ENCODE results near the gene ETV6. TPM values are rescaled to one million over a fixed set of nuclear protein-coding genes. Genes with fewer than 3 reads are reported as not detected.

ETV6 gene
- total RNA-seq, 1 donor from 2014 or later = 72.7 TPM

DNA sequence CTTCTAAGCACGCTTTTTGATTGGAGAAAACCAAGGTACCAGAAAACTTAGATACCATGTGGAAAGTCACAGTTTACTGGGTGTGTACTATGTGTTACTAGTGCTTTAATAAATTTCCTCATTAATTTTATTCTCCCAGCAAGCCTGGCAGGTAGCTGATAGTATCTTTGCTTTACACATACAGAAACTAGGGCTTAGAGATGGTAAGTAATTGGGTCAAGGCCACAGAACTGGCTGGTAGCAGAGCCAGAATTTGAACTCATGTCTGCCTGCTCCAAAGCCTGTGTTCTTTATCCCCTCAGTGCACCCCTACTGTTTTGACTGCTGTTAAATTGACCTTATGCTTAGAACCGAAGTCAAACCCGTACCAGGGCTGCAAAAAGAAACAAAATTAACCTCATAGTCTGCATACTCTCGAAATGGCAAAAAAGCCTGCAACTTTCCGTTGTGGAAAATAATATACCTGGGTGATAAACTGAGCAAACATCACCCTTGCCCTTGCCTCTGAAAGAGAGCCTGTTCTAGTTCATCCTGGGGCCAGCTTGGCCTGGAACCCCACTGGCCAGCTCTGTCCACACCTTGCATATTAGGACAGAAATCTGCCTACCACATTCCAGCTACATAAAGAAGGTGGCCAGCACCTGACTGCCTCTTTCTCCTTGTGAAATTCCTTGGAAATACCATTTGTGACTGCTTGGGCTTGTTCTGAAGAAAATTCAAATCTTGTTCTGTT, 118.9 kb downstream of the ETV6 start:
- intact Hi-C loops (cut with micrococcal nuclease) = loop anchor here (5.0 to 10.0 kb wide), 4 partner anchors 189 to 594 kb away; partner anchors contain the start of gene SMIM10L1

DNA sequence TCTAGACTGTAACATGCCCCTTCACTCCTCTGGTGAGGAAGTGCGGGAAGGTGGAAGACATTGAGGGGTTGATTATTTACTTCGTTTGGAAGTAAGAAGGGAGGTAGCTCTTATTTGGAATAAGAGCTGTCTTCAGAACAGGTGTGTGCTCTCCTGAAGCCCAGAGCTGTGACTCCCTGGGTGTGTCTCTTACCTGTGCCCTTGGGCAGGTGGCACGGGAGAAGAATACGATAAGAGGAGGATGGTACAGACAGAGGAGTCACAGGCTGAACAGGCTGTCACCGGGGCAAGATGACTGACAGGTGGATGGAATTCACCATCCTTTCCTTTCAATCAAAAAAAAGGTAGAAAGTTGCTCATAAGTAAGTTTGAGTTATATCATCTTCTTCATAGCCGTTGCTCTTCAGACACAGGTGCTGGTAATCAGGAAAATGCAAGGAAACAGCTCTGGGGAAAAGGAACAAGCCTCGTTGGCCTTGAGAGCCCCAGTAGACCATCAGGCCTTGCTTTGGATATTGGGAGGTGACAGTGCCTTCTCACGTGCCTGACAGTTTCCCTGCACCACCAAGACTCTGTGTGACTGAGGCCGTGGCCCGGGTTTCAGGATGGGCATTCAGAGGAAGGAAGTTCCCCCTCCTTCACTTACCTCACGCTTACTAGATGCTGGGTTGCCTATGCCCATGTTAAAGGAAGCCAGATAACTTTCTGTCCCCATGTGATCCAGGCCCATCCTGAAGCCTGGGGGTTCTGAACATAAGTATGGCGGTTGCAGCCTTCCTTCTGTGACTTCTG, 120.4 kb downstream of the ETV6 start:
- intact Hi-C loops (cut with micrococcal nuclease) = loop anchor here (5.0 to 10.0 kb wide), 4 partner anchors 187 to 595 kb away; partner anchors contain the start of gene SMIM10L1

DNA sequence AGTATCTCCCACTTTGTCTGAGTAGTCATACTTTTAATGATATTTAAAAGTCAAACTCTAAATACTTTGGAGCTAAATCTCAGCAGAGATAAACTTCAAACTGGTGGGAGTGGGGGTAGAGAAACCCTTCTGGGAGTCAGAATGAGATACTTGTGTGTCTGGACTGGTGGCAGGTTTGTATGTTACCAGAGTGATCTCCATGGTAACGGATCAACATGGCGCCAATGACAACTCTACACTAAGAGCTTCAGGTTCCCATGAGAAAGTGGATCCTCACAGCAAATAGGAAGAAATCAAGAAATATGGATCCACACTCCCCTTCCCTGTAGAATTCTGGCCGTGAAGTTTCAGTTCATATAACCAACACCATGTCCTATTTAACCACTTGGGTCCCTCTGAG, 121.9 kb downstream of the ETV6 start:
- intact Hi-C loops (cut with micrococcal nuclease) = no loop called here

DNA sequence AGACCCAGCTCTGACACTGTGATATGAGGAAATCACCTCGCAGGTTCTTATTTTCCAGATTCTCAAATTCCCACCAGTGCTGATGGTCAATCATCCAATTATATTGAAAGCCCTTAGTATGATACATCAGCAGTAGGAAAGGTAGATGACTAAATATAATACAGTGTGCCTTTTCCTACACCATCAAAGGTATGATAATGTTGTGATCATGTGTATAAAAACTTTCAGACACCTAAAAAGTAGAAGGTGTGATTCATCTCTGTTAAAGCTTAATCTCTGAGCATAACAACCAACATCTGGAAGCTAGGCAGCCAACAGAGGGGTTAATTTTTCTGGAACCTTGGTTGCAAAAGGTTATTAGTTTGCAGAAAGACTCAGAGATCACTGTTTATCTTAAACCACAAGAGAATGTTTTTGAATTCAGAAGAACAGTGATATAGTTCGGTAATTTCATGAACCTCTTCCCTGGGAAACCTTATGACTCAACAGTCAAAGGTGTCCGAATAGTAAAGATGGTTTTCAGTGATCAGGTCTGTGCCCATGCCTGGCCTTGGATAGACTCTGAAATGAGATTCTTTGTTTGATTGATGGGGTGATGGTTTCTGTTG, 122.5 kb downstream of the ETV6 start:
- intact Hi-C loops (cut with micrococcal nuclease) = no loop called here

DNA sequence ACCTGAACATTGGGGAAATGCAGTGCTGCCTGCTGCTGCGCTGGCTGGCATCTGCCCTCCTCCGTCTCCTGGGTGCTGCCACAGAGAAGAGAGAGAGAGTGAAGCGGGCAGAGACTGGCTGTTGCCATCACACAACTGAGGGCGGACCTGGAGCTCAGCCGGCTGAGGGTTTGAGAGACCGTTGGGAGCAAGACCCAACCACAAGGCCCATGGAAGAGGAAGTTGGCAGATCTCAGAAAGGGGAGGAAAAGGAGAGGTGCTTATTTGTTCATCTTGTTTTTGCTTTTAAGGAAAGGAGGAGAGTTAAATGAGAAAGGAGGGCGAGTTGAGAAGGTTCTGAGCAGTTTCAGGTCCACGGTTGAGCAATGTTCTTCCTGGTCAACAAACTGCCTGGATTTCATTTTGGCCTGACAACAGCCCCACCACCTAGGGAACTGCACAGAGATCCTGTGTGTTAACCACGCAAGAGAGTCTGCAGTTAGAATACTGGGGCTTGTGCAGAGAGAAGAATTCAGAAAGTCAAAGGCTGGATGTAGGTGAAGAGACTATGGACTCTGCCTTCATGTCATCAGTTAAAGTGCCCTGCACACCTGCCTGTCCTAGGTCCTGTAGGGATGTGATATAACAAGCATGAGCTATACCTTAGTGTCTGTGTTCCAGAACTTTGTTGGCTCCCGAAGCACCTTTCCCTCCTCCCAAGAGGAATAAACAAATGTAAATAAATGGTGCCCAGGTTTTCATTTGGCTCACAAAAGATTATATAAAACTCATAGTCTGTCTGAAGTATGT, 124.6 kb downstream of the ETV6 start:
- intact Hi-C loops (cut with micrococcal nuclease) = no loop called here

DNA sequence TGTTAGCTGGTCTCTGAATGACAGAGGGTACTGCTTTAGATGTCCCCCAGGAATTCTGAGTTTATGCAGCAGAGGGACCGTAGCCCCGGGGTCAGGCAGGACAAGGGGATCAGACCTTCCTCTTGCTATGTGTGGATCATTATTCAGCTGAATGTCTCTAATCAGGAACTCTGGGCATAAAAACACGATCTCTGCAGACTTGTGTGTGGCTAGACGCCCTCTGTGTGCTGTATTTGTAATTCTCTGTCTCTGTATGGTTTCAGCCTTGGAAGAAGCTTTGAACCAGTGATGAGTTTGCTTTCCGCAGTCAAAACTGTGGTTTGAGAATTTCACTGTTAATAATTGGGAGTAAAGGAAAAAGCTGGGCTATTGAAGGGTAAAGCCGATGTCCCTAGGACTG, 125.3 kb downstream of the ETV6 start:
- intact Hi-C loops (cut with micrococcal nuclease) = no loop called here

DNA sequence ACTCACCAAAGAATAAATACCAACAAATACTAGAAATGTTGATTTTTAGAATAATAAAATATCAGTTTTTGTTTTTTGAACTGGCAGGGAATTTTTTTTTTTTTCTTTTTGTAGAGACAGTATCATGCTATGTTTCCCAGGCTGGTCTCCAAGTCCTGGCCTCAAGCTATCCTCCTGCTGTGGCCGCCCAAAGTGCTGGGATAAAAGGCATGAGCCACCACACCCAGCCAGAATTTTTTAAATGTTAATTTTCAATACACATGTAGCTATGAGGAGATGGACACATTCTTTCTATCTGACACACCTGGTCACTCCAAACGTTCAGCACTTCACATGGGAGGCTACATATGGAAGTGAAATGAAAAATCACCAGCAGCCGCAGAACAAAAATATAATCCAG, 126.8 kb downstream of the ETV6 start:
- intact Hi-C loops (cut with micrococcal nuclease) = no loop called here

DNA sequence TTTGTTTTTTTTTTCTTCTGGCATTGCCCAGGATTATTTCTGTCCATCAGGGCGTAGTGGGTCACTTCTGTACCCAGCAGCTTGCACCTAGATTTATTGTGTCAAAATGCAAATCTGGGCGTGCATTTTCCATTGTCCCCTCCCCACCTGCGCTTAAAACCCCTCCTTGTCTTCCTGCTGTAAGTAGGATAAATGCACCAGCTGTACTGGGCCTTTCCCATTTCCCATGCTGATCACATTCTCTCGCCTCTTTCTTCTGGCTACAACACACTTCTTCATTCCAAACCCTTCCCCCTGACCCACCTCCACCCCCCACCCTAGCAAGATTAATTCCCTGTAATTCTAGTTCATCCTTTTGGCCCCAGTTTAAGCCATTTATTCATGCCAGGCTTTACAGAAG, 128.0 kb downstream of the ETV6 start:
- intact Hi-C loops (cut with micrococcal nuclease) = no loop called here

DNA sequence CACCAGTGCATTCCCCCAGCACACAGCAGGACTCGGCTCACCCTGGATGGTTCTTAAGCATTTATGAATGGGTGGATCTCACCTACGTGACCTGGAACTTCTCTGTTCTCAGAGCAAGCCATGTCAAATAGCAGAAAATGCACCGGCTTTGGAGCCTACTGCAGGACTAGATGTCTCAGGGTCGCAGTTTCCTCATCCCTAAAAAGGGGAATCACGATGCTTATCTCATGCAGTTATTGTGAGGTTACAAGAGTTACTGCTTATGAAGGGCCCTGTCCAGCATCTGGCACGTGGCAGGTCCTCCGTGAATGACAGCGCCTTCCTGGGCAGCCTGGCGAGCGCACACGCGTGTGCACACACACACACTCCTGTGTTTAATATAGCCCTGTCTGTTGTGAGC, 128.5 kb downstream of the ETV6 start:
- intact Hi-C loops (cut with micrococcal nuclease) = no loop called here

DNA sequence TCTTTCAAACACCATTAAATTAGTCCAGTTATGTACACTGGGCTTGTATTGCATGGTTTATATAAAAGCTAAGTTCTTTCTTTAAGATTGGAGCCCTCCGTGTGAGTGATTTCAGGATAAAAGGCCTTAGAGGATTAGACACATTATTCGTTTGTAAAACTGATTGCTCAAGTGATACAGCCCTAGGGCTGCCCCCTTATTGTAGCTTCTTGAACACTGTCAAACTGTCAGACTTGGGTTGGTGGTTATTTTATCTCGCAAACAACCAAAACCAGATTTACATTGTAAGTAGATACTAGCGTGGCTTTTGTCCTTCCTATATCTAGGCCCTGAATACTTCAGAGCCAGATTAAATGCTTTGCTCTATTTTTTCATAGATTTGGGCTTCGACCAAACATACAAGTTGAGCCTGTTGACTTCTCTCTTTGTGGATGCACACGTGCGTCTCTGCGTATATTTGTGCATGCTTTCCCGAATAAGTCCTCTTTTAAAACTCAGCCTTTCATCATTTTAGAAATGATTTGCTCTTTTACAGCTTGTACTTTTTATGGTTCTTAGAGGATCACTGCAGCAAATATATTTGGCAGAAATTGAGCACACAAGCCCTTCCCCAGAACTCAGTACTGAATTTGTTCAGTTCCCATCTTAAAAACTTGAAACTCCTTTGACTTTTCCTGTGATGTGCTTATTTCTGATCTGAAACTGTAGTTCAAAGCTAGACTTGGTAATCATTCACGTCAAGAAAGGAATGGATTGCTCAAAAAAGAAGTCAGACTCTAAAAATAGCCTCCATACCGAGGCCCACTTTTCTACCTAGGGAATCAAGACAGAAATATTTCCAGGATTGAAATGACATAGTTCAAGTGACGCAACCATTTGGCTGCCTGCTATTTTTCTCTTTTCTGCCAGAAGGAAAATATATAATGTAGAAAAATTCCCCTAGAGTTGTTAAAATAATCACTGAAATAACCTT, 129.5 kb downstream of the ETV6 start:
- intact Hi-C loops (cut with micrococcal nuclease) = no loop called here

DNA sequence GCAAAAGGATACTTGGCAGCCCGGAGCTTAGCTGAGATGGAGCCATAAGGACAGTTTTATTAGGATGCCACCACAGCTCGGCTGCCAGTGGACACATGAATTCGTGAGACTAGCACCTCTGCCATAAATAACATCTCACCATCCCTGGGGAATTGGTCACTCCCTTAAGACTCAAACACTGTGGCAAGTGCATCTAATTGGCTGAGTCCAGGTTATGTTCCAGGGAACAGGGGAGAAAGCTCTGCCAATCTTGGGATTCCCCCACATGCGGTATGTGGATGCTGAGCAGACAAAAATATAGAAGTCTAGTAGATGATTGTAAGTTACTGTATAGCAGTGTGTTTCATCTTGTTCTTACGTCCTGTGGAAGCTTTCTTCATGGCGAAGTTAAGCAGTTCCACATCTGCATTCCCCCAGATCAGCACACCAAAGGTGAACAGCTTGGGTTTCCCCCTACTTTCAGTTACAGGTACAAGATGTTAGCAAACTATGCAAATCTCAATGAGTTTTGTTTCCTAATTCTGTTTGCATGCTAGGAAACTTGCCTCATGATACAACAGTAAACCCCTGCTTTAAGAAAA, 131.1 kb downstream of the ETV6 start:
- intact Hi-C loops (cut with micrococcal nuclease) = no loop called here

DNA sequence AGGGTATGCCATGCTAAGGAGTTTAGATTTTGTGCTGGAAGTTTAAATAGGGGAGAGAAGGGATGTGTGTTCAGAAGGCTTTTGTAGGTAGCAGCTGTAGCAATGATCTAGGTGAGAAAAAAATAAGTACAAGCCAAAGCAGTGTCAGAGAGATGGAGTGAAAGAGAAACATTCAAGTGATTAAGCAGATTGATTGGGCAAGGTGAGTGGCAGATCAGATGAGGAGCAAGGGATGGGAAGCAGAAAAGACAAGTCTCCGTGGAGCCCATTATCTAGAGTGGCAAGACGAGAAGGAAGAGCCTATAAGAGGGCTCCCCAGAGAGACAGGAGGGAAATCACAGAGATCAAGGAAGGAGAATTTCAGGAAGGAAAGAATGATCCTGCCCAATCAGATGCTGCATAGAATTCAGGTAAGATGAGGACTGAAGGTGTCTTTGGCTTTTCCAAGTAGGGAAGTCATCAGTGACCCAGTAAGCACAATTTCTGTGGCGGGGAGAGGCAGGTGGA, 133.5 kb downstream of the ETV6 start:
- intact Hi-C loops (cut with micrococcal nuclease) = no loop called here

DNA sequence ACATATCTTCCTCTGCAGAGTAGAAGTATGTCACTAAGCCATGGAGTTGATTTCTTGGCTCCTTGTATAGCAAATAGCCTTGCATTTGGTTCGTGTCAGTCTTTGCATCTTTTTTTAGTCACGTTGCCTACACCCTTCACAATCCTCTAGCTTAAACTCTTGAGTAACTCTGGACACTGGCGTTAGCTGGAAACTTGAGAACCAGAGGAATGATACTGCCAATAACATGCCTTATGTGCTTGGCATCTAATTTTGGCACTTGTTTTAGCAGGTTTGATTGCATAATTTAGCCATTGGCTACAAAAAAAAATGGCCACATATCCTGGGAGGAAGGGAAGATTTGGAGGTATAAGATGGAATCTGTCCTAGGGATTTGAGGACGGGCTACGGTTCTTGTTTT, 136.2 kb downstream of the ETV6 start:
- intact Hi-C loops (cut with micrococcal nuclease) = no loop called here

DNA sequence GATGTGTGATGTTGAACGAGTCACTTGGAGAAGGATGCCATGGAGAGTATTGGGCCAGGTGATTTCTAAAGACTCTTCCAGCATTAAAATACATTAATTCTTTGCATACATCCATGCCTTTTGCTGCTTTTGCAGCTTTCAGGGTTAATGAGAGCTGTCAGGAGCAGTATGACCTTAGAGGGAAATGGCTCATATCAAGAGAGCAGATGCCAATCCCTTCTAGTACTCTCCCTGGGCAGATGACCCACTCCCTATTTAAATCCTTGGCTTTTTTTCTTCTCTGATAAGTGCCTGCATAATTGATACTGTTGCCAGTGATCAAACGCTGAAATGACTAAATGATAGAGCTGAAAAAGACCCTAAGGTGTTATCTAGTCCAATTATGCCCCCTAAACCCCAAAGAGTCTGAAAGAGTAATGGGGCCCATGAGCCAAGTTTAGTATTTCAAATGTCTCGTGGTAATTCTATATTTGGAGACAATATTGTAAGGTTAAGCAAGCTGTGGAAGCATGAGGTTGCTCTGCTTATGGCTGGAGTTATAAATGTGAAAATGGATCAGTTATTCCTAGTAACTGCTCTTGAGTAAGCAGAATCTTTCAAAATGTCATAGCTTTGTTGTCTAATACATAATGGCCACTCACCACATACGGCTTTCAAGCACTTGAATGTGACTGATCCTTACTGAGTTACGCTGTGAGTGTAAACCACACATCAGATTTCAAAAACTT, 137.3 kb downstream of the ETV6 start:
- intact Hi-C loops (cut with micrococcal nuclease) = no loop called here

DNA sequence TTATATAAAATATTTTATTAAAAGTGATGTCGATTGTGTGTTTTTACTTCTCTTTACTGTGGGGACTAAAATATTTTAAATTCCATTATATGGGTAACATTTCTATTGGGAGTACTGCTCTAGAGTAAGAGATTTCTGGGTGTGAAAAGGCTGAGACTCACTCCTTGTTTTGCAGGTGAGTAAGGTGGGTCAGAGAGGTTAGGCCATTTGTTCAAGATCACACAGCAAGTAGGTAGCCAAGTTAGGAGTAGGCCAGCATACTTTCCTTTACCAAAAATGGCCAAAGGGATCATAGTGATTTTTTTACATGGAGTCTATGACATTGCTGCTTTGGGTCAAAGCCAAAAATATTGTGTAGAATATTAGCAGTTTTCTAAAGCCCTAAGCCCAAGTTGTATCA, 138.0 kb downstream of the ETV6 start:
- intact Hi-C loops (cut with micrococcal nuclease) = no loop called here

DNA sequence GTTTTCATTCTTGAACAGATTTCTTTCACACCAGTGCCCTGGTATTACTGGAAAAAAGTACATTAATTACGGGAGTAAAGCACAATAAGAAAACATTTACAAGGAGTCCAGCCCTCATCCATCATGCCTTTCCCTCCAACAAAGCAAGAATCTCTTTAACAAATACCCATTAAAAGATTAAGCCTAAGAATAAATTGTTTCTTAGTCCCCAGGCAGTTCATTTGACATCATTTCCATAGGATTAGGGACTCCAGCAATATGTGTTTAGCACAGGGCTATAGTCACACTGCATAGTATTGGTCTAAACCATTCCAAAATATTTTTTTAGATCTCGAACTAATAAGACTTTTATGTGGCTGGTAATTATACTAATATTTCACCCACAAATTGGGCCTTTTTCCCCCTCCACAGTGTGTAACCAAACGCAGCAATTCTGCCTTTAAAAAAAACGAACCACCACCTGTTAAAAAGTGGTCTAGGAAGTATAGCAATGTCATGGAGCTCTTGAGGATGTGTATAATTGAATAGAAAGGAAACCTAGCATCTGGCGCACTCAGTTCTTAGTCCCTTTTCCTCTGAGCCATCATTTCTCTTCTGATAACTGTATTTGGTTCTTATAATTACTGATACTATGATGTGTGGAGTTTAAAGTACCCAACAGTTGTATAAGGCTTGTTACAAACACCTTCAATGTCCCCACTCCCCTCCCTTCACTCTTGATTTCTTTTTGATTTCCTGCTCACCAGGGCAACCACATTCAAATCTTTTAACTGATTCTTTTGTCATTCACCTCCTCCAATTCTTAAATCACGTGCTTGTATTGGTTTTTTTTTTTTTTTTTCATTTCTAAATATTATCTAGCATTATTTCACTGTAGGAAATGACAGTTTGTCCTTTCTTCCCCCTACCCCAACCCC, 138.7 kb downstream of the ETV6 start:
- intact Hi-C loops (cut with micrococcal nuclease) = no loop called here

DNA sequence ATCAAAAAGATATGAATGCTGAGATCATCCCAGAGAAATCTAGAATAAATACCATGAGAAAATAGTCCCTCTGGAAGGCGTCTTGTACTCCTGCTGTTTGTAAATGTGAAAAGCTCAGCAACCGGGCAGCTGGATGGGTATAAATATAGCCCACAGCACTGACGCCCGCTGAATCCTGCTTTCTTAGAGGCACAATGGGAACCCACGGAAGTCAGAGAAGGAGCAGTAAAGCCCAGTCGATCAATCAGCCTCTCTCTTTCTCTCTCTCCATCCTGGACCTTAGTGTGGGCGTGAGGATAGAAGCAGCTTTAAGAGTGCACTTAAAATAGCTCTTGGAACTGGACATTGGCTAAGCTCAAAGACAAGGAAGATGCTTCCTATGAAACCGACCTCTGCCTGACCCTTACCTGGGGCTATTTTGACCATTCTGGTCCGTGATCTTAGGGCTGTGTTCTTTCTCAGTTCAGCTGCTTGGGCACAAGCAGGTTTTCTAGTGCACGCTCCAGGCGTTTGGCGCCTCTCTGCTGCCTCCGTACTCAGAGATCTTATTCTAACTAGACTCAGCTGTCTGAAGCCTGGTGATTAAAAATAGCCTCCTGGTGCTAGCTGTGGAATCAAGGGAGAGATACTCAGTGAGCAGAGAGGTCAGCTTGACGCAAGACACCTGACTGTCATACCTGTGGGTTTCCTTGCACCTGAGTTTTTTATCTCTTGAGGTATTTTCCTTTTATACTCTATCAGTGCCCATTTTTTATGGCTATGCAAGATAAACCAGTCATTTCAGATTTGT, 144.6 kb downstream of the ETV6 start:
- intact Hi-C loops (cut with micrococcal nuclease) = no loop called here

Measured in T-helper 1 cell treated with Interleukin-12 subunit alpha and Interleukin-12 subunit beta and Interleukin-4 antibody, amounts not matched to agents 30 ng/mL and 1 ng/mL, for 36 hours (primary cell).